ENCODE measurements around the gene CACYBP.

DNA sequence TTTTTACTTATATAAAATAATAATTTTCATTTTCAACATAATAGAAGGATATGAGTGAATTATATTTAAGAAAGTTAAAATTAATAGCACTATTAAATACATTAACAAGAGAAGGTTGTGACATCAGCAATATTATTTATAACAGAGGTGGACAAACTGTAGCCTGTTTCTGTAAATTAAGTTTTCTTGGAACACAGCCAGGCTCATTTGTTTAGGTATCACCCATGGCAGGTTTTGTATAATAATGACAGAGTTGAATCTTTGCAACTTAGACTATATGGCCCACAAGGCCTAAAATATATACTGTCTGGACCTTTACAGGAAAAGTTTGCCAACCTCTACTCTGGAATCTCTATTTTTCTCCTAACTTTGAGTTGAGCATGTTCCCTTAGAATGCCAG, 42.8 kb upstream of the CACYBP start:
- TF ChIP-seq, protein P1, sequence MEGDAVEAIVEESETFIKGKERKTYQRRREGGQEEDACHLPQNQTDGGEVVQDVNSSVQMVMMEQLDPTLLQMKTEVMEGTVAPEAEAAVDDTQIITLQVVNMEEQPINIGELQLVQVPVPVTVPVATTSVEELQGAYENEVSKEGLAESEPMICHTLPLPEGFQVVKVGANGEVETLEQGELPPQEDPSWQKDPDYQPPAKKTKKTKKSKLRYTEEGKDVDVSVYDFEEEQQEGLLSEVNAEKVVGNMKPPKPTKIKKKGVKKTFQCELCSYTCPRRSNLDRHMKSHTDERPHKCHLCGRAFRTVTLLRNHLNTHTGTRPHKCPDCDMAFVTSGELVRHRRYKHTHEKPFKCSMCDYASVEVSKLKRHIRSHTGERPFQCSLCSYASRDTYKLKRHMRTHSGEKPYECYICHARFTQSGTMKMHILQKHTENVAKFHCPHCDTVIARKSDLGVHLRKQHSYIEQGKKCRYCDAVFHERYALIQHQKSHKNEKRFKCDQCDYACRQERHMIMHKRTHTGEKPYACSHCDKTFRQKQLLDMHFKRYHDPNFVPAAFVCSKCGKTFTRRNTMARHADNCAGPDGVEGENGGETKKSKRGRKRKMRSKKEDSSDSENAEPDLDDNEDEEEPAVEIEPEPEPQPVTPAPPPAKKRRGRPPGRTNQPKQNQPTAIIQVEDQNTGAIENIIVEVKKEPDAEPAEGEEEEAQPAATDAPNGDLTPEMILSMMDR (IDR thresholded peaks at IDR 0.05), result no peak
- no peak for TF ChIP-seq POLR2AphosphoS5 (IDR thresholded peaks at IDR 0.05; ENCODE audit: low read depth, low read length)
- no peak for TF ChIP-seq TCF7L2 (IDR thresholded peaks at IDR 0.05; ENCODE audit: low read depth, low read length)
- TF ChIP-seq, protein P2, sequence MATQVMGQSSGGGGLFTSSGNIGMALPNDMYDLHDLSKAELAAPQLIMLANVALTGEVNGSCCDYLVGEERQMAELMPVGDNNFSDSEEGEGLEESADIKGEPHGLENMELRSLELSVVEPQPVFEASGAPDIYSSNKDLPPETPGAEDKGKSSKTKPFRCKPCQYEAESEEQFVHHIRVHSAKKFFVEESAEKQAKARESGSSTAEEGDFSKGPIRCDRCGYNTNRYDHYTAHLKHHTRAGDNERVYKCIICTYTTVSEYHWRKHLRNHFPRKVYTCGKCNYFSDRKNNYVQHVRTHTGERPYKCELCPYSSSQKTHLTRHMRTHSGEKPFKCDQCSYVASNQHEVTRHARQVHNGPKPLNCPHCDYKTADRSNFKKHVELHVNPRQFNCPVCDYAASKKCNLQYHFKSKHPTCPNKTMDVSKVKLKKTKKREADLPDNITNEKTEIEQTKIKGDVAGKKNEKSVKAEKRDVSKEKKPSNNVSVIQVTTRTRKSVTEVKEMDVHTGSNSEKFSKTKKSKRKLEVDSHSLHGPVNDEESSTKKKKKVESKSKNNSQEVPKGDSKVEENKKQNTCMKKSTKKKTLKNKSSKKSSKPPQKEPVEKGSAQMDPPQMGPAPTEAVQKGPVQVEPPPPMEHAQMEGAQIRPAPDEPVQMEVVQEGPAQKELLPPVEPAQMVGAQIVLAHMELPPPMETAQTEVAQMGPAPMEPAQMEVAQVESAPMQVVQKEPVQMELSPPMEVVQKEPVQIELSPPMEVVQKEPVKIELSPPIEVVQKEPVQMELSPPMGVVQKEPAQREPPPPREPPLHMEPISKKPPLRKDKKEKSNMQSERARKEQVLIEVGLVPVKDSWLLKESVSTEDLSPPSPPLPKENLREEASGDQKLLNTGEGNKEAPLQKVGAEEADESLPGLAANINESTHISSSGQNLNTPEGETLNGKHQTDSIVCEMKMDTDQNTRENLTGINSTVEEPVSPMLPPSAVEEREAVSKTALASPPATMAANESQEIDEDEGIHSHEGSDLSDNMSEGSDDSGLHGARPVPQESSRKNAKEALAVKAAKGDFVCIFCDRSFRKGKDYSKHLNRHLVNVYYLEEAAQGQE (IDR thresholded peaks at IDR 0.05; ENCODE audit: insufficient read depth in 1 of 2, low read depth in 2 of 2, low read length in 1 of 2), result no peak

Data from Panc1 (cell line).